Fibroblast of lung (primary cell): ENCODE results near the gene TLK2. TPM values are rescaled to one million over a fixed set of nuclear protein-coding genes. Genes with fewer than 3 reads are reported as not detected.

Source experiments
- DNase-seq, 2 donors: peaks; one replicate each; pipeline versions ENCODE4 v3.0.0 to v3.0.0-alpha.2; 2010; ENCODE audit warnings: low read depth in 2 of 2
- H2AFZ ChIP-seq: 2 replicates; pipeline ENCODE4 v1.5.1; 2012; ENCODE audit warnings: low read length, control low read depth, inconsistent platforms
- H3K27ac ChIP-seq: 2 replicates; pipeline ENCODE4 v1.5.1; 2011; ENCODE audit warnings: low read length, control low read depth; ENCODE audit not compliant: insufficient read depth
- H3K27me3 ChIP-seq: 2 replicates; pipeline ENCODE4 v1.5.1; 2011; ENCODE audit warnings: mild to moderate bottlenecking, low read length; ENCODE audit not compliant: control insufficient read depth, insufficient read depth
- H3K36me3 ChIP-seq: 2 replicates; pipeline ENCODE4 v1.5.1; 2011; ENCODE audit warnings: low read length; ENCODE audit not compliant: control insufficient read depth, insufficient read depth
- H3K4me1 ChIP-seq: 2 replicates; pipeline ENCODE4 v1.5.1; 2011; ENCODE audit warnings: low read length; ENCODE audit not compliant: control insufficient read depth, insufficient read depth; ENCODE audit errors: extremely low read depth
- H3K4me2 ChIP-seq: 2 replicates; pipeline ENCODE4 v1.5.1; 2011; ENCODE audit warnings: low read length, control low read depth; ENCODE audit not compliant: insufficient read depth; ENCODE audit errors: extremely low read depth
- H3K4me3 ChIP-seq, 4 experiments: fragments of 200-600 bp in 1 of 4; sonication (generic) in 1 of 4; replicated peaks in 1 of 4; 2 replicates each; pipeline ENCODE4 v1.5.1; 2011 to 2016; ENCODE audit warnings: low read length in 4 of 4, low read depth in 3 of 4, mild to moderate bottlenecking in 3 of 4, control low read depth in 2 of 4, inconsistent platforms in 1 of 4, mixed read lengths in 1 of 4; ENCODE audit not compliant: insufficient read depth in 1 of 4; ENCODE audit errors: control extremely low read depth in 1 of 4
- H3K79me2 ChIP-seq: 2 replicates; pipeline ENCODE4 v1.5.1; 2012; ENCODE audit warnings: mild to moderate bottlenecking, low read length, inconsistent platforms; ENCODE audit not compliant: control insufficient read depth, insufficient read depth
- H3K9ac ChIP-seq: 2 replicates; pipeline ENCODE4 v1.5.1; 2011; ENCODE audit warnings: mild to moderate bottlenecking, low read length, control low read depth; ENCODE audit not compliant: insufficient read depth
- H3K9me3 ChIP-seq: 2 replicates; pipeline ENCODE4 v1.5.1; 2012; ENCODE audit warnings: low read depth, low read length; ENCODE audit not compliant: control insufficient read depth, insufficient read depth
- H4K20me1 ChIP-seq: 2 replicates; pipeline ENCODE4 v1.5.1; 2011; ENCODE audit warnings: low read length; ENCODE audit not compliant: control insufficient read depth, insufficient read depth; ENCODE audit errors: extremely low read depth
- CTCF ChIP-seq, 2 donors: IDR thresholded peaks in 1 of 2; conservative IDR thresholded peaks in 1 of 2; 1 replicate in 1 of 2; 2 replicates in 1 of 2; pipeline ENCODE4 v1.5.1; 2011 to 2012; ENCODE audit warnings: low read length in 2 of 2, control low read depth in 1 of 2, inconsistent platforms in 1 of 2, low read depth in 1 of 2, mild to moderate bottlenecking in 1 of 2
- EZH2 ChIP-seq: IDR thresholded peaks from 2 replicates; pipeline ENCODE4 v1.5.1; 2012; ENCODE audit warnings: low read length, control low read depth, mild to moderate bottlenecking; ENCODE audit errors: missing control alignments
- polyA plus RNA-seq, 2 donors: library from polyadenylated mRNA; depleted of rRNA in 1 of 2; stranded (reverse) in 1 of 2; unstranded in 1 of 2; fragments of >200 nt; gene quantifications; 2 replicates each; pipeline ENCODE4 v1.2.1, GENCODE V29; 2011 to 2012; ENCODE audit warnings: missing spikeins in 1 of 2
- total RNA-seq: library from RNA; depleted of rRNA; stranded (reverse); fragments of >200 nt; gene quantifications from 2 replicates; pipeline ENCODE4 v1.2.1, GENCODE V29; 2014

The TLK2 gene
- total and polyA plus RNA-seq, 2 donors (not counting 1 experiment from before 2014, with no cell fraction given): 55.5 to 63.9 TPM

GRCh38 chr17:62562656-62563055 is 84.0 kb downstream of the TLK2 start:
- peak; percentile 64 to 69 for DNase-seq
- Histone ChIP-seq H3K27me3 (no peaks in the 10 kb centered on the region), H3K9me3 (no peaks in the 10 kb centered on the region), H3K27ac (no peak overlapping the region), H2AFZ (no peak overlapping the region), H3K36me3 (peaks cover 3% of the 10 kb centered on the region), H3K4me2 (no peak overlapping the region), H3K4me3 (no peak overlapping the region), H3K4me1 (peaks cover 2% of the 10 kb centered on the region), H4K20me1 (no peaks in the 10 kb centered on the region), H3K79me2 (peaks cover 2% of the 10 kb centered on the region), H3K9ac (no peak overlapping the region)
- no peak for TF ChIP-seq CTCF (conservative IDR thresholded peaks at IDR 0.05 in 1 of 2, IDR thresholded peaks at IDR 0.05 in 1 of 2; ENCODE audit: low read depth in 1 of 2, low read length in 2 of 2)
- TF ChIP-seq EZH2: no peak

- Histone ChIP-seq H3K79me2 (peaks cover 5% of the 10 kb centered on the region), H3K36me3 (peaks cover 1% of the 10 kb centered on the region), H3K4me2 (no peak overlapping the region), H2AFZ (no peak overlapping the region), H3K4me3 (no peak overlapping the region), H3K9ac (no peak overlapping the region), H3K9me3 (no peaks in the 10 kb centered on the region), H3K27me3 (no peaks in the 10 kb centered on the region), H4K20me1 (no peaks in the 10 kb centered on the region), H3K4me1 (peaks cover 2% of the 10 kb centered on the region), H3K27ac (peak overlapping the region; percentile 21)
- peak in 1 of 2 donors; percentile 86 for DNase-seq
- no peak for TF ChIP-seq EZH2
- TF ChIP-seq CTCF (conservative IDR thresholded peaks at IDR 0.05 in 1 of 2, IDR thresholded peaks at IDR 0.05 in 1 of 2; ENCODE audit: low read depth in 1 of 2, low read length in 2 of 2): no peak
Observed at GRCh38 chr17:62565817-62566216, 87.2 kb downstream of the TLK2 start.

- no peak for DNase-seq
- H3K4me2 ChIP-seq: no peak overlapping the region
- H3K9ac ChIP-seq: no peak overlapping the region
- H4K20me1 ChIP-seq: no peaks in the 10 kb centered on the region
- H3K4me1 ChIP-seq: peaks cover 2% of the 10 kb centered on the region
- no peaks in the 10 kb centered on the region for H3K9me3 ChIP-seq
- H3K36me3 ChIP-seq: peaks cover 1% of the 10 kb centered on the region
- no peaks in the 10 kb centered on the region for H3K27me3 ChIP-seq
- TF ChIP-seq EZH2: no peak
- TF ChIP-seq CTCF (conservative IDR thresholded peaks at IDR 0.05 in 1 of 2, IDR thresholded peaks at IDR 0.05 in 1 of 2; ENCODE audit: low read depth in 1 of 2, low read length in 2 of 2): no peak
- no peak overlapping the region for H2AFZ ChIP-seq
- H3K27ac ChIP-seq: no peak overlapping the region
- no peak overlapping the region for H3K4me3 ChIP-seq
- H3K79me2 ChIP-seq: peaks cover 5% of the 10 kb centered on the region
Observed at GRCh38 chr17:62566996-62567578, 88.5 kb downstream of the TLK2 start.
